Naive thymus-derived CD8-positive, alpha-beta T cell (primary cell): ENCODE data around the gene PHC1. TPM values are rescaled to one million over a fixed set of nuclear protein-coding genes. Genes with fewer than 3 reads are reported as not detected.
"Not testable (repeated sequence)": the region's sequence is repeated elsewhere in the genome, so short reads cannot be mapped to it uniquely, and the experiment has no call there.

Source experiments
- ATAC-seq, 2 donors: fragments of 150-1000 bp; cut with Tn5 transposase in 1 of 2; sonication (Bioruptor Pico), chemical (Tn5 transposase) in 1 of 2; 1 replicate in 1 of 2; 2 replicates in 1 of 2; pipeline ENCODE4 v1.10.0; 2021; ENCODE audit warnings: mild to moderate bottlenecking in 2 of 2, moderate library complexity in 2 of 2
- POLR2A ChIA-PET: fragments of 350-600 bp; sonication (Branson Sonifier 250); formaldehyde crosslinking; loops from one replicate; lab custom pipeline; 2021; ENCODE audit warnings: antibody characterized with exemption; lab: Charles Lee
- DNase-seq, 10 donors: peaks; one replicate each; pipeline versions ENCODE4 v3.0.0 to v3.0.0-alpha.2; 2020 to 2022
- H3K27ac Mint-ChIP-seq, 10 donors: one replicate each; pipeline ENCODE4 v1.8.0; 2020 to 2022; ENCODE audit warnings: mild to moderate bottlenecking in 10 of 10, mixed read lengths in 10 of 10, moderate library complexity in 4 of 10, inconsistent platforms in 1 of 10
- H3K27me3 Mint-ChIP-seq, 5 donors: one replicate each; pipeline ENCODE4 v1.8.0; 2021 to 2022; ENCODE audit warnings: mixed read lengths in 5 of 5
- H3K36me3 Mint-ChIP-seq, 3 donors: one replicate each; pipeline ENCODE4 v1.8.0; 2020 to 2022; ENCODE audit warnings: mixed read lengths in 3 of 3, mild to moderate bottlenecking in 2 of 3, inconsistent platforms in 1 of 3
- H3K4me1 Mint-ChIP-seq, 4 donors: one replicate each; pipeline ENCODE4 v1.8.0; 2021 to 2022; ENCODE audit warnings: mixed read lengths in 4 of 4
- H3K4me3 Mint-ChIP-seq, 10 donors: one replicate each; pipeline ENCODE4 v1.8.0; 2020 to 2022; ENCODE audit warnings: mild to moderate bottlenecking in 10 of 10, mixed read lengths in 10 of 10, moderate library complexity in 6 of 10, inconsistent platforms in 1 of 10
- H3K9me3 Mint-ChIP-seq, 9 donors: one replicate each; pipeline ENCODE4 v1.8.0; 2020 to 2022; ENCODE audit warnings: mixed read lengths in 9 of 9, mild to moderate bottlenecking in 3 of 9, inconsistent platforms in 1 of 9, moderate library complexity in 1 of 9
- polyA plus RNA-seq, 3 donors: library from polyadenylated mRNA; unstranded; fragments of 300-500 nt; fragmentation: Illumina TruSeq; gene quantifications; one replicate each; pipeline ENCODE4 v1.2.3, GENCODE V29; 2021
- total RNA-seq, 8 experiments: library from RNA in 2 of 8; stranded (reverse) in 2 of 8; gene quantifications; one replicate each; pipeline ENCODE4 v1.2.3 and lab custom pipeline; 2021 to 2026

PHC1 gene
- total and polyA plus RNA-seq, 5 experiments from 2014 or later, result 12.3 to 39.2 (median 20.3) TPM

DNA sequence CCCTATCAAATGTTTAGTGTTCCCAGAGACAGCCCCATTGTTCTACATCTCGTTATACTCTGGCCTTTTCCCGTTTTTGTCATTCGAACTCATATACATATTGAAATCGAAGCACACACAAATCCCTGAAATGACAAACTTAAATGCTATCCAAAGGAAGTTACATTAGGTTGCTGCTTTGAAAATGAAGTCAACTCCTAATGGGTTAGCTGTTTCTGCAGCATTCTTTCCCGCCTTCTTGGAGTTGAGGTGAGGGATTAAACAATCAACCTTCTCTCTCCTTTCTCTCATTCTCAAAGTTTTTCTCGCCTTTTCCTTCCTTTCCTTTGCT lies 642 bp upstream of the PHC1 start:
- peak in 2 of 10 donors; percentile 9 to 13 for DNase-seq
- Mint-ChIP-seq H3K36me3 (peaks cover 0 to 6% (median 4%) of the 10 kb centered on the region in 3 donors), H3K27me3 (no peaks in the 10 kb centered on the region), H3K4me3 (peak overlapping the region in 9 of 10 donors; percentile 82 to 93 (median 88)), H3K4me1 (peaks cover 9 to 23% (median 14%) of the 10 kb centered on the region in 4 donors), H3K9me3 (no peaks in the 10 kb centered on the region), H3K27ac (peak overlapping the region in 9 of 10 donors; percentile 89 to 99 (median 94))
- POLR2A ChIA-PET, result interaction anchor here (4.2 kb wide), 1 partner anchor 36 kb away, joined by 28 read pairs; the partner anchor contains the start of gene M6PR
- ATAC-seq, result no peak

DNA sequence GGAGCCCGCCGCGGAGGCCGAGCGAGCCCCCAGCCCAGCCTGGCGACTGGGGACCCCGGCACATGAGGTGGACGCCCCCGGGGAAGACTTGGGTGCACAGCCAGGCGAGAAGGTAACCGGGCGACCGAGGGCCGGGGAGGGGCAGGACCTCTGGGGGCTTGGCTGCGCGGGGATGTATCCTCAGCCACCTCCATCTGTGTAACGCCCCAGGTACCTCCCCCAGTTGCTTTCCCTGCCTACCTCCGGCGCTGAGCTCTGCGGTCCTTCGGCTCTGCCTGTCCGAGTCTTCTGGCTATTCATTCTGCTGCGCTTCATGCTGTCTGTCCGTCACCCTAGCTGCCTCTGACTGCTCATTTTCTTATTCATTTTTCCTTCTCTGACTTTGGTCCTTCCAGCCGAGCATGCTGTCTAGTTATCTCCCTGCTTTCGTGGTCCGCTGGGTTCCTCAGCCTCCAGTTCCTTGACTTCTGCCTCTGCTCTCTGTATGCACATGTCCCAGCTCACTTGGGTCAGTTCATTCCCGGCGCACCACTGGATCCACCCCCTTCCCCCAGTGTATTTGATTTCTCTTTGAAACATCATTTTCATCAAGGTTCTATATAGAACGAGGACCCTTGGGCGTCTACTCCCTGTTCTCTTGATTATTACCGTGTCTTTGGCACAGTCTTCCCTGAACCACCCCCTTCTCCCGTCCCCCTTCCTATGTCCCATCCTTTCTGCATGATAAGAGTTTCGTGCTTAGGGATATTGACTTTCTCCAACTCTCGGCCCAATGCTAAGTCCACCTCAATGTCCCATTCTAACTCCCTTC lies 612 bp downstream of the PHC1 start:
- H3K36me3 Mint-ChIP-seq, result peaks cover 0 to 12% (median 8%) of the 10 kb centered on the region in 3 donors
- no peak overlapping the region for H3K4me3 Mint-ChIP-seq
- no peaks in the 10 kb centered on the region for H3K9me3 Mint-ChIP-seq
- peaks cover 9 to 23% (median 14%) of the 10 kb centered on the region in 4 donors for H3K4me1 Mint-ChIP-seq
- DNase-seq (peak; percentile 34 to 76 (median 58)), ATAC-seq (peak; percentile 83 to 91)
- POLR2A ChIA-PET, result interaction anchor here (4.2 kb wide), 1 partner anchor 35 kb away, joined by 28 read pairs; the partner anchor contains the start of gene M6PR
- H3K27ac Mint-ChIP-seq, result no peak overlapping the region
- no peaks in the 10 kb centered on the region for H3K27me3 Mint-ChIP-seq

DNA sequence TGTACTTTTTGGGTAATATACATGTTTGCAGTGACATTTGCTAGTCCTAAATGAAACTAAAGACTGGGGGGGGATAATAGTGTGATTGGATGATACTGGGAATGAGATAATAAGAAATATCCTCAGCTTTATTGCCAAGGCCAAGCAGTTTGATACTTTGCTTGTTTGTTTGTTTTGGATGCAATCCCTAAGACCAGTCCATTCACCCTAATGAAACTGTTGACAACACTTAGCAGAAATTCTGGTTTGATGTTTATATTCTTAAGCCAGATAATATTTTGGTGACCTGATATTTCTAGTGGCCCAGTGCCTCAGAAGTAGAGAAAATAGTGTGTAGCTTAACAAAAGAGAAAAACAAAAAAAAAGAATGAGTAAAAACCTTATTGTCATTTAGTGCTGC lies 1.8 kb downstream of the PHC1 start:
- Mint-ChIP-seq H3K9me3 (no peaks in the 10 kb centered on the region), H3K27ac (no peak overlapping the region), H3K4me1 (peaks cover 9 to 23% (median 14%) of the 10 kb centered on the region in 4 donors), H3K36me3 (peaks cover 0 to 22% (median 13%) of the 10 kb centered on the region in 3 donors), H3K4me3 (no peak overlapping the region), H3K27me3 (no peaks in the 10 kb centered on the region)
- no peak for ATAC-seq
- DNase-seq, result no peak
- POLR2A ChIA-PET, result interaction anchor here (4.2 kb wide), 1 partner anchor 33 kb away, joined by 28 read pairs; the partner anchor contains the start of gene M6PR

DNA sequence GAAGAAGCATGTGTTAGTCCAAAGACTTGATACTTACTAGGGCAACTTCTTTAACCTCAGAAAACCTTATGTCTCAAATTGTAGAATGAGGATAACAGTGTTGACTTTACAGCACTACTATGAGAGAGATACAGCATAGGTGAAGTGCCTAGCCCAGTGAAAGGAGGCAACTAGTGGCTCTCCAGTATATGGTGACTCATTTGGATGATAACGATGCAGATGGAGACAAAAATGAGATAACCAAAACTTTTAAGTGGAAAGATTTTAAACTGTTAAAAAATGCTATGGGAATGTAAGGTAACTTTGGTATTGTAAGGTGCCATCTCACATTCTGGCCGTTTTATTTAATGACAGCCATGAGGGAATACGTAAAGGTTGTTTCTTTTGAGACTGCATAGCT lies 2.7 kb downstream of the PHC1 start:
- Mint-ChIP-seq H3K9me3 (no peaks in the 10 kb centered on the region), H3K27ac (no peak overlapping the region), H3K4me1 (peaks cover 11 to 18% (median 14%) of the 10 kb centered on the region in 4 donors), H3K27me3 (no peaks in the 10 kb centered on the region), H3K36me3 (peaks cover 0 to 29% (median 18%) of the 10 kb centered on the region in 3 donors), H3K4me3 (no peak overlapping the region)
- no peak for DNase-seq
- POLR2A ChIA-PET, result interaction anchor here (0.6 to 4.2 kb wide), 2 partner anchors 8 to 33 kb away, joined by 3 to 28 read pairs; partner anchors contain the start of gene M6PR
- no peak for ATAC-seq

DNA sequence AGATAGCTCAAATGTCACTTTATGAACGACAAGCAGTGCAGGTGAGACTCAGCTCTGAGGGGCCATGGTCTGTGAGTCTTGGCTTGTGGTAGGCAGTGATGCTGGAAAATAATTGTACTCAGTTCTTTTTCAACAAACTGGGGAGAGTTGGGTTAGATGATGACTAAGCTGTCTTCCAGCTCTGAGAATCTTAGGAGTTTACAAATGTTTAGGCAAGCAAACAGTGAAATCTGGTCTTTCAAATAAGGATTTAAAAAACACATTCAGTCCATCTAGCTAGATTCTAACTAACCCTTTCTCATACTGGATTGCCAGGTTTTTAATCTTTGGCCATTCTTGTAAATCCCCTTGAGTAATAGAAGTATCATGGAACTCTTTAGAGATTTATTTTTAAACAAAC lies 3.4 kb downstream of the PHC1 start:
- no peak overlapping the region for H3K27ac Mint-ChIP-seq

DNA sequence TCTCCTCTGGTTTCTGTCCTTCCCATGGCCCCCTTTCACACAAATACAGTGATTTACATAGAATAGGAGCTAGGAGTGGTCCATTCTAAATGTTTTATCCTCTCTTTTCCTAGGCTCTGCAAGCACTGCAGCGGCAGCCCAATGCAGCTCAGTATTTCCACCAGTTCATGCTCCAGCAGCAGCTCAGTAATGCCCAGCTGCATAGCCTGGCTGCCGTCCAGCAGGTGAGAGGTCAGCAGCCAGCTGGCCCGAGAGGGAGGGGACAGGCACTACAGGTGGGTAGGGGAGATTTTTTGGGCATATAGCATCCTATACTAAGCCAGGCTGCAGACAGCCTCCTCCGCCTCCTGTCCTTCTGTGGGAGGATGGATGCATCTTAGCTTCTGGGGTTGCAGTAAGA lies 5.3 kb downstream of the PHC1 start:
- H3K4me3 Mint-ChIP-seq, DNase-seq, ATAC-seq, POLR2A ChIA-PET, H3K27ac Mint-ChIP-seq, H3K4me1 Mint-ChIP-seq, H3K9me3 Mint-ChIP-seq, H3K27me3 Mint-ChIP-seq: not testable (repeated sequence)
- peaks cover 0 to 50% (median 27%) of the 10 kb centered on the region in 3 donors for H3K36me3 Mint-ChIP-seq

More for the DNA sequence above, 3.4 kb downstream of the PHC1 start:
- Mint-ChIP-seq H3K27me3 (no peaks in the 10 kb centered on the region), H3K36me3 (peaks cover 0 to 36% (median 24%) of the 10 kb centered on the region in 3 donors), H3K4me1 (peaks cover 11 to 17% (median 14%) of the 10 kb centered on the region in 4 donors), H3K4me3 (no peak overlapping the region), H3K9me3 (no peaks in the 10 kb centered on the region)
- POLR2A ChIA-PET, result interaction anchor here (0.6 kb wide), 1 partner anchor 8 kb away, joined by 3 read pairs; no protein-coding TSS in a partner anchor
- ATAC-seq (no peak), DNase-seq (no peak)

DNA sequence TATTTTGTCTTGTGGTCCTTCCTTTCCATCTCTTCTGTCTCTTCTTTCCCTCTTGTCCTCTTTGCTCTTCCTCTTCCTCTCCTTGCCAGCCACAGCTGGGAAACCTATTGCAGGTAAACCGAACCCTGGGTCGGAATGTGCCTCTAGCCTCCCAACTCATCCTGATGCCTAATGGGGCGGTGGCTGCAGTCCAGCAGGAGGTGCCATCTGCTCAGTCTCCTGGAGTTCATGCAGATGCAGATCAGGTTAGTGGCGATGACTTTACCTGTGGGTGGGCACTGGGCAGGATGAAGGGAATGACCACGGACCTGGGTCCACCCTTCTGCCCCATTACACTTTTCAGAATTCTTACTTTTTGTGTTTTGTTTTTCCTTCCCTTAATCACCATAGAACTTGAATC lies 8.2 kb downstream of the PHC1 start:
- Mint-ChIP-seq H3K9me3 (no peaks in the 10 kb centered on the region), H3K27ac (peak overlapping the region in 1 of 10 donors; percentile 67), H3K4me1 (peaks cover 0 to 3% (median under 1%) of the 10 kb centered on the region in 4 donors)

DNA sequence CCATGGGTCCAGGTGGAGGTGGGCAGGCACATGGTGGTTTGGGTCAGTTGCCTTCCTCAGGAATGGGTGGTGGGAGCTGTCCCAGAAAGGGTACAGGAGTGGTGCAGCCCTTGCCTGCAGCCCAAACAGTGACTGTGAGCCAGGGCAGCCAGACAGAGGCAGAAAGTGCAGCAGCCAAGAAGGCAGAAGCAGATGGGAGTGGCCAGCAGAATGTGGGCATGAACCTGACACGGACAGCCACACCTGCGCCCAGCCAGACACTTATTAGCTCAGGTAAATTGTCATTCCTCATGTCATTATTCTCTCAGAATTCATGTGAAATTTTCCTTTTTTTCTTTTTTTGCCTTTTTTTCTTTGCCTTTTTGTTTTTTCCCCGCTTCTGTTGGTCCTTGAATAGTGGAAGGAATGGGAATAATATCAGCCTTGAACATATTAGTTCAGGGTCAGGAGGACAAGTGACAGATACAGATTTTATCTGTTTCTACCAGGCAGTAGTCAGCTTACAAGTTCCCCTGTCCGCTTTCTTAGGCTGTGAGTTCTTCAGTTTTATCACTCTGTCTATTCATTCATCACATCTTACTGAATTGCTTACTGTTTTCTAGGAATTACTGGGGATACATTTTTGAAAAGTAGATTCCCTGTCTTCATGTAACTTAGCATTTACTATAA lies 16.5 kb downstream of the PHC1 start:
- ATAC-seq, H3K4me1 Mint-ChIP-seq, DNase-seq, POLR2A ChIA-PET, H3K27me3 Mint-ChIP-seq, H3K4me3 Mint-ChIP-seq, H3K27ac Mint-ChIP-seq, H3K9me3 Mint-ChIP-seq: not testable (repeated sequence)
- peaks cover 0 to 54% (median 9%) of the 10 kb centered on the region in 3 donors for H3K36me3 Mint-ChIP-seq

More for the DNA sequence above, 8.2 kb downstream of the PHC1 start:
- Mint-ChIP-seq H3K36me3 (peaks cover 0 to 50% (median 27%) of the 10 kb centered on the region in 3 donors), H3K27me3 (no peaks in the 10 kb centered on the region), H3K4me3 (peak overlapping the region in 1 of 10 donors; percentile 39)
- DNase-seq, result no peak
- no peak for ATAC-seq
- POLR2A ChIA-PET, result no interaction called here

DNA sequence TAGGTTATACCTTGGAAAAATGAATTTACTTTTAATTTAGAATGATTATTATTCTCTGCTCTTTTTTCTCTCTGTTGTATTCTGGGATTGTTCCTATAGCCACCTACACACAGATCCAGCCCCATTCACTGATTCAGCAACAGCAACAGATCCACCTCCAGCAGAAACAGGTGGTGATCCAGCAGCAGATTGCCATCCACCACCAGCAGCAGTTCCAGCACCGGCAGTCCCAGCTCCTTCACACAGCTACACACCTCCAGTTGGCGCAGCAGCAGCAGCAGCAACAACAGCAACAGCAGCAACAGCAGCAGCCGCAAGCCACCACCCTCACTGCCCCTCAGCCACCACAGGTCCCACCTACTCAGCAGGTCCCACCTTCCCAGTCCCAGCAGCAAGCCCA lies 18.2 kb downstream of the PHC1 start:
- H3K4me3 Mint-ChIP-seq, H3K27me3 Mint-ChIP-seq, DNase-seq, ATAC-seq, POLR2A ChIA-PET, H3K4me1 Mint-ChIP-seq, H3K9me3 Mint-ChIP-seq: not testable (repeated sequence)
- Mint-ChIP-seq H3K36me3 (peaks cover 0 to 66% (median 18%) of the 10 kb centered on the region in 3 donors), H3K27ac (peak overlapping the region in 1 of 10 donors; percentile 80)

DNA sequence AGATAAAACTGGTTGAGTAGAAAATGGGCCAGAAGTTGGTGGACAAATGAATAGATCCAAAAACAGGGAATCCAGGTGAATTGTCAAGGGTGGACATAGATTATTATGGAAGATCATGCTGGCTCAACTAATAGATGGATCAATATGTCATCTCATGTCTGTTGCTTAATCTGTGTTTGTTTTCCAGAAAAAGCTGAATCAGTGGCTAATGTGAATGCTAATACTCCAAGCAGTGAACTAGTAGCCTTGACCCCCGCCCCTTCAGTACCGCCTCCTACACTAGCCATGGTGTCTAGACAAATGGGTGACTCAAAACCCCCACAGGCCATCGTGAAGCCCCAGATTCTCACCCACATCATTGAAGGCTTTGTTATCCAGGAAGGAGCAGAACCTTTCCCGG lies 19.8 kb downstream of the PHC1 start:
- H3K27ac Mint-ChIP-seq, H3K27me3 Mint-ChIP-seq, DNase-seq, H3K9me3 Mint-ChIP-seq, H3K4me1 Mint-ChIP-seq, POLR2A ChIA-PET, H3K4me3 Mint-ChIP-seq, ATAC-seq: not testable (repeated sequence)
- peaks cover 0 to 74% (median 19%) of the 10 kb centered on the region in 3 donors for H3K36me3 Mint-ChIP-seq

DNA sequence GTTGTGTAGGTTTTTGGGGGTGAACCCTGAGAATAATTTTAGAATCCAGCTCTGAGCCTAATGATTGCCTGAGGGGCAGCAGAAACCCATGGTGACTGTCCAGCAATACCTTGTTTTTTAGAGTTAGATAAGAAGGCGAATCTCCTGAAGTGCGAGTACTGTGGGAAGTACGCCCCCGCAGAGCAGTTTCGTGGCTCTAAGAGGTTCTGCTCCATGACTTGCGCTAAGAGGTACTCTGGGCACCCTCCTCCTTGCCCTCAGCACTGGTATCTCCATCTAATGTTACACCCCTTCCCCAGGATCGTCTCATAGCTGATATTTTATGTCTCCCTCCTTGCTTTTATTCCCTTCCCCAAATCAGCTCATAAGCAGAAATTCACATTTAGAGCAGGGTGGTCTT lies 22.4 kb downstream of the PHC1 start:
- Mint-ChIP-seq H3K9me3 (no peaks in the 10 kb centered on the region), H3K27ac (peak overlapping the region in 2 of 10 donors; percentile 18 to 30), H3K4me3 (no peak overlapping the region), H3K36me3 (peaks cover 0 to 68% (median 14%) of the 10 kb centered on the region in 3 donors), H3K27me3 (no peaks in the 10 kb centered on the region), H3K4me1 (peaks cover 0 to 3% (median 0%) of the 10 kb centered on the region in 4 donors)
- POLR2A ChIA-PET, result no interaction called here
- ATAC-seq (no peak), DNase-seq (no peak)

DNA sequence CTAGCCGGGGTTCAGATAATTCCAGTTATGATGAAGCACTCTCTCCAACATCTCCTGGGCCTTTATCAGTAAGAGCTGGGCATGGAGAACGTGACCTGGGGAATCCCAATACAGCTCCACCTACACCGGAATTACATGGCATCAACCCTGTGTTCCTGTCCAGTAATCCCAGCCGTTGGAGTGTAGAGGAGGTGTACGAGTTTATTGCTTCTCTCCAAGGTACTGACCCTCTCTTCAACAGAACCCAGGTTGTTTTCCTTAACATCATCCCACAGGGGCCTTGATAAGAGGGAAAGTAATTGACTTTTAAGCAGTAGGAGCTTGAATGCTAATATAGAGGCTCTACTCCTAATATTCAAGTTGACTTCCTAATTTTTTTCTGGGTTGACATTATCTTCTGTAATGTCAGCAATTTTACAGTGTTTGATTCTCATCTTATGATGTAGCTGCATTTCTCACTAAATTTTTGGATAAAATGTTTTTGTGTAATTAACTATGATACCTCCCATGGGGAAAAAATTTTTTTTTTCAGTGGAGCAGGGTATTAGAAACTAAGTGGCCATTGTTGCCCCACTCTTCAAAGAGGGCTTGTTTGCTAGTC lies 23.6 kb downstream of the PHC1 start:
- POLR2A ChIA-PET, result interaction anchor here (1.3 kb wide), 1 partner anchor 11 kb away, joined by 3 read pairs; the partner anchor contains the start of gene M6PR
- ATAC-seq, H3K27me3 Mint-ChIP-seq, H3K9me3 Mint-ChIP-seq, H3K4me1 Mint-ChIP-seq, H3K4me3 Mint-ChIP-seq, DNase-seq: not testable (repeated sequence)
- Mint-ChIP-seq H3K27ac (peak overlapping the region in 3 of 10 donors; percentile 19 to 87 (median 24)), H3K36me3 (peaks cover 0 to 72% (median 14%) of the 10 kb centered on the region in 3 donors)
